ENCODE results near the gene PARP2. TPM values are rescaled to one million over a fixed set of nuclear protein-coding genes. Genes with fewer than 3 reads are reported as not detected.

Gene PARP2
- 3.9 and 4.3 TPM in 2 replicates for total RNA-seq

GRCh38 chr14:20343092-20343861 lies at the start of gene PARP2:
Gene PARP2 (plus strand): TSS chr14:20343635. CDS start chr14:20343642, 7 bp downstream.

GRCh38 chr14:20305265-20306078 lies 38.0 kb upstream of the PARP2 start, which contains the start of gene TTC5:
Gene TTC5 (minus strand): TSS chr14:20305951. CDS start chr14:20305937, 14 bp downstream.

GRCh38 chr14:20332788-20333493 lies 10.5 kb upstream of the PARP2 start, which contains the start of gene CCNB1IP1:
Gene CCNB1IP1 (minus strand): TSS chr14:20333279. CDS start chr14:20316523, 16,756 bp downstream.

Other genes with a start within 250 kb of the PARP2 start
- gene OR4K17, start 232.9 kb upstream of the PARP2 start, total RNA-seq: not detected in 2 replicates
- not detected in 2 replicates for gene OR4N5, start 204.8 kb upstream of the PARP2 start, total RNA-seq
- gene OR11G2, start 152.7 kb upstream of the PARP2 start, total RNA-seq: not detected in 2 replicates
- not detected in 2 replicates for gene OR11H6, start 119.9 kb upstream of the PARP2 start, total RNA-seq
- not detected in 2 replicates for gene OR11H7, start 114.7 kb upstream of the PARP2 start, total RNA-seq
- not detected in 2 replicates for gene OR11H4, start 104.3 kb upstream of the PARP2 start, total RNA-seq
- 21.5 and 25.5 TPM in 2 replicates for gene TTC5, start 37.7 kb upstream of the PARP2 start, total RNA-seq
- gene CCNB1IP1, start 10.4 kb upstream of the PARP2 start, total RNA-seq: 37.2 and 63.2 TPM in 2 replicates
- 25.2 and 33.3 TPM in 2 replicates for gene TEP1, start 69.9 kb downstream of the PARP2 start, total RNA-seq
- gene KLHL33, start 92.5 kb downstream of the PARP2 start, total RNA-seq: 0.09 and 0.11 TPM in 2 replicates
- 50.4 and 53.9 TPM in 2 replicates for gene OSGEP, start 111.2 kb downstream of the PARP2 start, total RNA-seq
- 56.7 and 76.1 TPM in 2 replicates for gene APEX1, start 111.6 kb downstream of the PARP2 start, total RNA-seq
- 18.3 and 33.3 TPM in 2 replicates for gene PIP4P1, start 117.8 kb downstream of the PARP2 start, total RNA-seq
- 161 and 229 TPM in 2 replicates for gene PNP, start 125.8 kb downstream of the PARP2 start, total RNA-seq
- gene RNASE10, start 161.9 kb downstream of the PARP2 start, total RNA-seq: under 0.01 TPM in 1 of 2 replicates, not detected in the other
- gene RNASE9, start 217.4 kb downstream of the PARP2 start, total RNA-seq: not detected in 2 replicates
- gene RNASE11, start 244.4 kb downstream of the PARP2 start, total RNA-seq: not detected in 2 replicates
- not detected in 2 replicates for gene RNASE12, start 247.7 kb downstream of the PARP2 start, total RNA-seq